Measurements from ENCODE around the gene CMA1. TPM values are rescaled to one million over a fixed set of nuclear protein-coding genes. Genes with fewer than 3 reads are reported as not detected.

CMA1 gene
- total RNA-seq, 1 experiment from 2014 or later: not detected

DNA sequence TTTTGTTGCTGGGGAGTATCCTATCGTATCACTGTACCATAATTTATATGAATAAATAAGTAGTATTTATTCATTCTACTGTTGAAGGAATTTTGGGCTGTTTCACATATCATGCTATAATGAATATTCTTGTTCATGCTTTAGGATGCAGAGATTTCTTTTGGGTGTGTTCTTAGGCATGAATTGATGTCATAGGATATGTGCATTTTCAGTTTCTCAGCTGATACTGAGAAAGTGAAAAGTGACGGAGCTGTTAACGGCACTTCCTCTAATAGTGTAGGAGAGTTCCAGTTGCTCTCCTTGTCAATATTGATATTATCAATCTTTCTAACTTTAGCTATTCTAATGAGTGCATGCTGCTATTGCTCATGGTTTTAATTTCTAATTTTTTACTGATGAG, 42.3 kb downstream of the CMA1 start:
- DNase-seq (ENCODE audit: low spot score): no peak

GRCh38 chr14:24465368-24465767, 42.7 kb downstream of the CMA1 start:
- no peak for DNase-seq (ENCODE audit: low spot score)

GRCh38 chr14:24463884-24464785, 43.9 kb downstream of the CMA1 start:
- DNase-seq (ENCODE audit: low spot score): no peak

- no peak for DNase-seq (ENCODE audit: low spot score)
These were observed 44.8 kb downstream of the CMA1 start for GRCh38 chr14:24463017-24463883.

DNA sequence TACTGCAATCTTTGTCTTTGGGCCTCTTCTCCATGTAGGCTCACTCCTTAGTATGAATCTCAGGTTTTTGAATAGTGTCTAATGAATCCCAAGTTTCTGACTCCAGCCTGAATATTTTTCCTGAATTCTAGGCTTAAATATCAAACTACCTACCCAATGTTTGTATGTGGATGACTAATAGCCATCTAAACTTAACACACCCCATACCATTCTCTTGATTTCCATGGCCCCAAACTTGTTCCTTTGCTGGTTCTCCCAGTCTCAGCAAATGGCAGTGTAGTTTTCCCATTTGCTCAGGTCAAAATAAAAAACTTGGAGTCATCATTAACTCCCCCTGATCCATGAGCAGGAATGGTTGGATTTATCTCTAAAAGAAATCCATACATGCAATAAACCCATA, 46.7 kb downstream of the CMA1 start:
- no peak for DNase-seq (ENCODE audit: low spot score)

GRCh38 chr14:24459331-24459730, 48.7 kb downstream of the CMA1 start:
- no peak for DNase-seq (ENCODE audit: low spot score)

DNA sequence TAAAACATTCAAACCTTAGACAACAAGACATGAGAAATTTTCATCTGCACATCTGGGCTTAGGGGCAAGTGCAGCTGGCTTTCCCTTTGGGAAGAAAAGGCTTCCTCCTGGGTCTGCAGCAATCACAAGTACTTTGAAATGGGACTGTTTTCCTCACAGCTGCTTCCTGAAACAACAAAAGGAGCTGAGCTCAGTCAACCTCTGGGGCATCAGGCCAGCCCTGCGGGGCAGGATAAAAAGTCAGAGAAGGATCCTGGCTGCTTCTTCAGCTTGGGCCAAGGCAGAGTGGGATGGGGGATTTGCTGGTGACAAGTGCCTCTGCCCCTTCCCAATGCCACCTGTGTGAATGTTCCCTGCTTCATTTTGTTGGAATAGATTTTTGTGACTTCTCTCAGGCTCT, 49.3 kb downstream of the CMA1 start:
- no peak for DNase-seq (ENCODE audit: low spot score)

GRCh38 chr14:24456980-24457379, 51.1 kb downstream of the CMA1 start:
- no peak for DNase-seq (ENCODE audit: low spot score)

Other genes with a start within 250 kb of the CMA1 start
- gene TGM1, start 245.1 kb downstream of the CMA1 start, total RNA-seq (2014; rRNA removed; shearing (Covaris generic)): 2.2 and 2.8 TPM in 2 replicates
- 32.1 and 34.4 TPM in 2 replicates for gene RABGGTA, start 236.7 kb downstream of the CMA1 start, total RNA-seq (2014; rRNA removed; shearing (Covaris generic))
- gene DHRS1, start 208.5 kb downstream of the CMA1 start, total RNA-seq (2014; rRNA removed; shearing (Covaris generic)): 19.7 and 20.1 TPM in 2 replicates
- gene NOP9, start 208.4 kb downstream of the CMA1 start, total RNA-seq (2014; rRNA removed; shearing (Covaris generic)): 26.8 and 27.7 TPM in 2 replicates
- 0.31 and 2.3 TPM in 2 replicates for gene CIDEB, start 200.3 kb downstream of the CMA1 start, total RNA-seq (2014; rRNA removed; shearing (Covaris generic))
- 13.3 and 16.5 TPM in 2 replicates for gene LTB4R2, start 198.1 kb downstream of the CMA1 start, total RNA-seq (2014; rRNA removed; shearing (Covaris generic))
- gene LTB4R, start 196.8 kb downstream of the CMA1 start, total RNA-seq (2014; rRNA removed; shearing (Covaris generic)): 9.8 and 10.6 TPM in 2 replicates
- 1.6 and 2.9 TPM in 2 replicates for gene ADCY4, start 173.2 kb downstream of the CMA1 start, total RNA-seq (2014; rRNA removed; shearing (Covaris generic))
- 20.7 and 24.9 TPM in 2 replicates for gene RIPK3, start 168.3 kb downstream of the CMA1 start, total RNA-seq (2014; rRNA removed; shearing (Covaris generic))
- gene NFATC4, start 140.1 kb downstream of the CMA1 start, total RNA-seq (2014; rRNA removed; shearing (Covaris generic)): 2.9 and 4.3 TPM in 2 replicates
- gene NYNRIN, start 109.3 kb downstream of the CMA1 start, total RNA-seq (2014; rRNA removed; shearing (Covaris generic)): 21.3 and 25.1 TPM in 2 replicates
- 0.70 and 2.5 TPM in 2 replicates for gene CBLN3, start 78.6 kb downstream of the CMA1 start, total RNA-seq (2014; rRNA removed; shearing (Covaris generic))
- 60.6 and 72.2 TPM in 2 replicates for gene KHNYN, start 78.3 kb downstream of the CMA1 start, total RNA-seq (2014; rRNA removed; shearing (Covaris generic))
- 25.5 and 32.6 TPM in 2 replicates for gene SDR39U1, start 65.5 kb downstream of the CMA1 start, total RNA-seq (2014; rRNA removed; shearing (Covaris generic))
- gene CTSG, start 68.0 kb upstream of the CMA1 start, total RNA-seq (2014; rRNA removed; shearing (Covaris generic)): not detected in 2 replicates
- not detected in 2 replicates for gene GZMH, start 101.4 kb upstream of the CMA1 start, total RNA-seq (2014; rRNA removed; shearing (Covaris generic))
- gene GZMB, start 125.9 kb upstream of the CMA1 start, total RNA-seq (2014; rRNA removed; shearing (Covaris generic)): not detected in 2 replicates